Activated naive CD8-positive, alpha-beta T cell treated with anti-CD3 and anti-CD28 coated beads, Interleukin-2, amount 50 U/mL, for 24 hours (primary cell): ENCODE results near the gene MRAS.
A peak's percentile ranks its signal among the peaks of the same experiment; 100 is the strongest.
"Not testable (repeated sequence)": the region's sequence is repeated elsewhere in the genome, so short reads cannot be mapped to it uniquely, and the experiment has no call there.

ENCODE experiments used
- ATAC-seq: fragments of 150-1000 bp; cut with Tn5 transposase; one replicate; pipeline ENCODE4 v1.10.0; 2021
- DNase-seq: peaks from one replicate; pipeline ENCODE4 v3.0.0; 2021
- H3K27ac Mint-ChIP-seq: one replicate; pipeline ENCODE4 v1.8.0; 2021; ENCODE audit warnings: mild to moderate bottlenecking, mixed read lengths
- H3K27me3 Mint-ChIP-seq: one replicate; pipeline ENCODE4 v1.8.0; 2021; ENCODE audit warnings: mixed read lengths
- H3K36me3 Mint-ChIP-seq: one replicate; pipeline ENCODE4 v1.8.0; 2021; ENCODE audit warnings: low read depth, mixed read lengths
- H3K4me1 Mint-ChIP-seq: one replicate; pipeline ENCODE4 v1.8.0; 2021; ENCODE audit warnings: mixed read lengths
- H3K4me3 Mint-ChIP-seq: one replicate; pipeline ENCODE4 v1.8.0; 2021; ENCODE audit warnings: mild to moderate bottlenecking, moderate library complexity, mixed read lengths
- H3K9me3 Mint-ChIP-seq: one replicate; pipeline ENCODE4 v1.8.0; 2021; ENCODE audit warnings: mixed read lengths

MRAS gene

DNA sequence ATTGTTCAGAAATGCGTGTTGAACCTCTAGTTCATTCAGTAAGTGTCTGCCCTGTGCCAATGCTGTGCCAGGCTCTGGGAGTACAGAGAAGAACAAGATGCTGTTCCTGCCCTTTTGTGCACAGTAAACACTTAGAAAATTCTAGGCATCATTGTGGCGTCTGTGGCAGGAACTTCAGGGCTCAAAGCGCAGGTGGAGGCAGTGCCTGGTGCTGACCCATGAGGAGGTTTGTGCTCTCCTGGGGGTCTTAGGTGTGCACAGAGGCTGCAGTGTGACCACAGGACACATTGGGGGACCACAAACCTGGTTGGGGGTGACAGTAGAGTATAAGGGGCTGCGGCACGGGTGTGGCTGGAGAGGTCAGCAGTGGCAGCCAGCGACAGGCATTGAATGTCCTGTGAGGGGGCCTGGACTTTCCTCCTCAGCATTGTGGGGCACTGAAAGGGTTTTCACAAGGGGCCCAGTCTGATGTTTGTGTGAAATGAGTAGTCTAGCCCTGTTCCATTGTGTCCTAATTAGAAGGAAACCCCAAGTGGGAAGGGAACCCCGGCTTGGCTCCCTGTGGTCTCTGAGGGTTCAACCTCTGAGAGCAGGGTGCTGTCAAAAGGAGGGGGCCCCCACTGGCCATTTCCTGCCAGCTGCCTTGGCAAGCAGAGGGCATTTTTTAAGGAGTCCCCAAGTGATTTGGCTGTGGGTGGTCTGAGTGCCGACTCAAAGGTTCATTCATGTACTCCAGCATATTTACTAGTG is 20.9 kb downstream of the MRAS start:
- no peak for ATAC-seq
- peaks cover 3% of the 10 kb centered on the region for H3K36me3 Mint-ChIP-seq
- DNase-seq, result no peak
- H3K9me3 Mint-ChIP-seq, result peaks cover 4% of the 10 kb centered on the region
- H3K27me3 Mint-ChIP-seq, result peaks cover 17% of the 10 kb centered on the region
- peaks cover 25% of the 10 kb centered on the region for H3K4me1 Mint-ChIP-seq
- no peak overlapping the region for H3K27ac Mint-ChIP-seq
- no peak overlapping the region for H3K4me3 Mint-ChIP-seq

- Mint-ChIP-seq H3K4me1 (peaks cover 25% of the 10 kb centered on the region), H3K36me3 (peaks cover 3% of the 10 kb centered on the region), H3K27ac (no peak overlapping the region), H3K9me3 (peaks cover 4% of the 10 kb centered on the region), H3K27me3 (peaks cover 20% of the 10 kb centered on the region), H3K4me3 (no peak overlapping the region)
- DNase-seq (no peak), ATAC-seq (no peak)
These were observed 21.9 kb downstream of the MRAS start for GRCh38 chr3:138370321-138370720.

DNA sequence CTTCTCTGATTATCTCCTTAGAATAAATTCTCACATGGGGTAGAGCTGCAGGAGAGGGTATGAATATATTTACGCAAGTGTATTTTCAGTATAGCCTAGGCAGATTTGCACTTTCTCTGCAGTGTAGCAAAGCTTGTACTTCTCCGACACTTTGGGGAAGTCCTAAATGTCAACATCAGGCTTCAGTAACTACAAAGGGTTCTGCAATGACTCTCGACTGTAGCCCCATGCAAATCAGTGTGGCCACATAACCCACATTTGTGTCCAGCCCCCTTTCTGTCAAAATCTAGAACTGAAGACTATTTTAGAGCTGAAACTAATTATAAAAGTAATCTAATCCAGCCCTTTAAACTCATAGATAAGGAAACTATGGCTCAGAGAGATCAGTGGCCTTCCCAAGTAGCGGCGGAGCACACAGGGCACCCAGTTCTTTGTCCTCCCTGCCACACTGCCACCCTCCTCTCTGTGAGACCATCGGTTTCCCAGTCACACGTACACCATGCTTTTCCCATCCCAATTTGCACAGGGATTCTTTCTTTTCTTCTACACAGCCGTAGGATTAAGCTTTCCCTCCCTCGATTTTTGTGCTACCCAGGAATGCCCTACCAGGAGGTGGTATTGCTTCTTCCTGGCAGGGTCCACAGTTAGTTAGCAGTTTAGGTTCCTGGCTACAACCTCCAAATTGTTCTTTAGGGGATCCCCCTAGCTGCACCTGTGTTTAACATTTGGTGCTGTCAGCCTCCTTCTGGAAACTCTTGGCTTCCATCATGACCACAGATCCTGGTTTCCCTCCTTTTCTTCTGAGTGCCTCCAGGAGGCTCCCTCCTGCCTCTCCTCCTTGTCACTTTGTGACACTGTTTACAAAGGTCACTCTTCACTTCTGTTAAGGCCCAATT is 22.9 kb downstream of the MRAS start:
- H3K9me3 Mint-ChIP-seq, result peaks cover 4% of the 10 kb centered on the region
- ATAC-seq (peak; percentile 94), DNase-seq (no peak)
- H3K36me3 Mint-ChIP-seq, result peaks cover 3% of the 10 kb centered on the region
- H3K27me3 Mint-ChIP-seq, result peaks cover 18% of the 10 kb centered on the region
- H3K4me1 Mint-ChIP-seq, result peaks cover 25% of the 10 kb centered on the region
- H3K27ac Mint-ChIP-seq, result no peak overlapping the region
- no peak overlapping the region for H3K4me3 Mint-ChIP-seq

GRCh38 chr3:138373087-138373735 is 24.8 kb downstream of the MRAS start:
- Mint-ChIP-seq H3K4me1 (peaks cover 17% of the 10 kb centered on the region), H3K4me3 (no peak overlapping the region), H3K9me3 (peaks cover 4% of the 10 kb centered on the region), H3K27ac (no peak overlapping the region), H3K36me3 (peaks cover 3% of the 10 kb centered on the region), H3K27me3 (peaks cover 15% of the 10 kb centered on the region)
- ATAC-seq, result no peak
- no peak for DNase-seq

GRCh38 chr3:138373736-138374094 is 25.3 kb downstream of the MRAS start:
- H3K27ac Mint-ChIP-seq, result no peak overlapping the region
- H3K4me3 Mint-ChIP-seq, result no peak overlapping the region
- peaks cover 17% of the 10 kb centered on the region for H3K4me1 Mint-ChIP-seq

GRCh38 chr3:138374573-138375134 is 26.3 kb downstream of the MRAS start:
- no peak overlapping the region for H3K4me3 Mint-ChIP-seq
- no peak overlapping the region for H3K27ac Mint-ChIP-seq
- H3K36me3 Mint-ChIP-seq, result peaks cover 3% of the 10 kb centered on the region
- peaks cover 4% of the 10 kb centered on the region for H3K9me3 Mint-ChIP-seq
- no peak for DNase-seq
- no peak for ATAC-seq
- peaks cover 14% of the 10 kb centered on the region for H3K4me1 Mint-ChIP-seq
- peaks cover 10% of the 10 kb centered on the region for H3K27me3 Mint-ChIP-seq

More at GRCh38 chr3:138373736-138374094, 25.3 kb downstream of the MRAS start:
- Mint-ChIP-seq H3K9me3 (peaks cover 4% of the 10 kb centered on the region), H3K36me3 (peaks cover 3% of the 10 kb centered on the region), H3K27me3 (peaks cover 15% of the 10 kb centered on the region)
- ATAC-seq (no peak), DNase-seq (no peak)

- Mint-ChIP-seq H3K9me3 (peaks cover 4% of the 10 kb centered on the region), H3K36me3 (peaks cover 3% of the 10 kb centered on the region), H3K4me3 (no peak overlapping the region), H3K4me1 (peaks cover 14% of the 10 kb centered on the region), H3K27ac (no peak overlapping the region), H3K27me3 (peaks cover 10% of the 10 kb centered on the region)
- ATAC-seq (no peak), DNase-seq (no peak)
These were observed 27.1 kb downstream of the MRAS start for GRCh38 chr3:138375447-138375846.

- no peak for ATAC-seq
- H3K36me3 Mint-ChIP-seq, result no peaks in the 10 kb centered on the region
- H3K9me3 Mint-ChIP-seq, result no peaks in the 10 kb centered on the region
- peaks cover 3% of the 10 kb centered on the region for H3K27me3 Mint-ChIP-seq
- DNase-seq, result no peak
- no peak overlapping the region for H3K27ac Mint-ChIP-seq
- no peak overlapping the region for H3K4me3 Mint-ChIP-seq
- peaks cover 3% of the 10 kb centered on the region for H3K4me1 Mint-ChIP-seq
These were observed 28.3 kb downstream of the MRAS start for GRCh38 chr3:138376663-138377062.

DNA sequence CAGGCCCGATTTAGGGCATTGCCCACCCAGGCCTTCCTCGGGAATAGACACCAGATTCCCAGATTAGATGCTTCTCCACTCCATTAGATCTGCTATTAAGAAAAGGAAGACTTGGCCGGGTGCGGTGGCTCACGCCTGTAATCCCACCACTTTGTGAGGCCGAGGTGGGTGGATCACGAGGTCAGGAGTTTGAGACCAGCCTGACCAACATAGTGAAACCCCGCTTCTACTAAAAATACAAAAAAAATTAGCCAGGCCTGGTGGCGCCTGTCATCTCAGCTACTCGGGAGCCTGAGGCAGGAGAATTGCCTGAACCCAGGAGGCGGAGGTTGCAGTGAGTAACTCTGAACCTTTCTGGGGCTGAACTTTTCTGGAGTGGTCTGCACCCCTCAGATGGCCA is 28.8 kb downstream of the MRAS start:
- not testable (repeated sequence) for H3K27ac Mint-ChIP-seq, H3K4me1 Mint-ChIP-seq, ATAC-seq, H3K9me3 Mint-ChIP-seq, H3K4me3 Mint-ChIP-seq, H3K27me3 Mint-ChIP-seq, DNase-seq, H3K36me3 Mint-ChIP-seq

DNA sequence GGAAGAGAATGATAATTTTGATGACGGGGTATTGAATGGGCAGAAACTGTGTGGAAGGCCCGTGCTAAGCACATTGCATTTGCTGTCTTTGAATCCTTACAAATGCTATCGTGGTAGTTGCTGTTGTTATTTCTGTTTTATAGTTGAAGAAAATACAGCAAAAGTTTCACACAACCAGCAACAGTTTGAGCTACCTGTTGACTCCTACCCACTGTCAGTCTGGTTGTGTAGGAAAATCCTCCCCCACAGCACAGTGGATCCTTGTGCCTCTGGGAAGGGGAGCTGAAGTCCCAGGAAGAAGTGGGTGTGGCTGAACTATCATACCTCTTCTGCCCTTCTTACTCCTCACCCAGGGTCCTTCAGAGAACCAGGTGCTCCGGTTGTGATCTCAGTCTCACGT is 29.4 kb downstream of the MRAS start:
- Mint-ChIP-seq H3K36me3 (no peaks in the 10 kb centered on the region), H3K27ac (no peak overlapping the region), H3K4me3 (no peak overlapping the region), H3K9me3 (no peaks in the 10 kb centered on the region), H3K4me1 (no peaks in the 10 kb centered on the region), H3K27me3 (peaks cover 5% of the 10 kb centered on the region)
- no peak for DNase-seq
- no peak for ATAC-seq

DNA sequence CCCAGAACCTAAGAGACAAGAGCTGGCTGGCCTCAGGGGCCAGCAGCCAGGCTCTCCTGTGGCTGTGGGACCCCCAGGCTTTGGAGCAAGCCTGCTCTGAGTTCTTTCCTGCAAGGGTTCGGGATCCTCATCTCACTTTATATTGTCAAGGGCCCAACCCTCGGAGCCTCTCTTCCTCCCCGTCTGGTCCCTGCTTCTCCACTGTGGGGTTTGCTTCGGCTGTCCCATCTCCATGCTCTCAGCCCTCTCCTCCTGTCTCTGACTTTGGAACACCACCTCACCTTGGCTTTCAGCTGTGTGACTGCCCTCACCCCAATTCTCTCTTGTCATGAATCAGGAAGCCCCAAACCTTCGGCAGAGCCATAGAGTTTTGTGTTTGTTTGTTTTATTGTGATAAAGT is 30.0 kb downstream of the MRAS start:
- ATAC-seq, result no peak
- no peak overlapping the region for H3K4me3 Mint-ChIP-seq
- H3K4me1 Mint-ChIP-seq, result no peaks in the 10 kb centered on the region
- no peaks in the 10 kb centered on the region for H3K9me3 Mint-ChIP-seq
- H3K27ac Mint-ChIP-seq, result no peak overlapping the region
- no peak for DNase-seq
- H3K36me3 Mint-ChIP-seq, result no peaks in the 10 kb centered on the region
- peaks cover 5% of the 10 kb centered on the region for H3K27me3 Mint-ChIP-seq

GRCh38 chr3:138378990-138379389 is 30.6 kb downstream of the MRAS start:
- Mint-ChIP-seq H3K4me1 (no peaks in the 10 kb centered on the region), H3K36me3 (no peaks in the 10 kb centered on the region), H3K27ac (no peak overlapping the region), H3K27me3 (peaks cover 5% of the 10 kb centered on the region), H3K9me3 (no peaks in the 10 kb centered on the region), H3K4me3 (no peak overlapping the region)
- ATAC-seq (no peak), DNase-seq (no peak)

DNA sequence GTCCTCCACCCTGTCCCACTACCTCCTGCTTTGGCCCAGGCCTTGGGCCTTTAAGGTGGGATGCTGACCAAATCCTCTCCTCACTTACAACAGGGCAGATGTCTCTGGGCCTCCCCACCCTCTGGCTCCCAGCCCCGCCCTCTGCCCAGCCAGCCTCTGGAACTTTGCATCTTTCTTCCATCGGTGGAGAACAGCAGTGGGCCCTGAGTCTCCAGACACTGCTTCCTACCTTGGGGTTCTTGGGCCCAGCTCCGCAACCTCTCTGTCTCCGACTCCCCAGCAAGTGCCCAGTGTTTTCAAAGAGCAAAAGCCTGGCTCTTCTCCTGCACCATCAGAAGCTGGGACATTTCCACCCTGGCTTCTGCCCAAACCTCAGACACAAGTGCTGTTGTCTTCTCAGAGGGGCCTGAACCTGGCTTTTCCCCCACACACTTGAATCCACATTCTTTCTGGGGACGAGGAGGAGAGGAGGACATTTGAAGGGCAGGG is 33.1 kb downstream of the MRAS start:
- Mint-ChIP-seq H3K9me3 (no peaks in the 10 kb centered on the region), H3K27me3 (peaks cover 2% of the 10 kb centered on the region), H3K36me3 (no peaks in the 10 kb centered on the region), H3K27ac (no peak overlapping the region), H3K4me1 (no peaks in the 10 kb centered on the region), H3K4me3 (no peak overlapping the region)
- DNase-seq (no peak), ATAC-seq (no peak)

- ATAC-seq, result no peak
- DNase-seq, result no peak
- no peaks in the 10 kb centered on the region for H3K4me1 Mint-ChIP-seq
These were observed 33.8 kb downstream of the MRAS start for GRCh38 chr3:138381950-138382715.

More at GRCh38 chr3:138381950-138382715, 33.8 kb downstream of the MRAS start:
- H3K9me3 Mint-ChIP-seq, result no peaks in the 10 kb centered on the region
- H3K4me3 Mint-ChIP-seq, result no peak overlapping the region
- no peaks in the 10 kb centered on the region for H3K36me3 Mint-ChIP-seq
- peaks cover 2% of the 10 kb centered on the region for H3K27me3 Mint-ChIP-seq
- H3K27ac Mint-ChIP-seq, result no peak overlapping the region
